Activated CD4-positive, alpha-beta T cell treated with anti-CD3 and anti-CD28 coated beads for 36 hours (primary cell): Measurements from ENCODE around the gene SMAD6. TPM values are rescaled to one million over a fixed set of nuclear protein-coding genes. Genes with fewer than 3 reads are reported as not detected.
A peak's percentile ranks its signal among the peaks of the same experiment; 100 is the strongest.

Experiments used
- ATAC-seq: fragments of 200-7000 bp; cut with Tn5 transposase; one replicate; pipeline ENCODE4 v1.10.0; 2021; ENCODE audit warnings: mild to moderate bottlenecking, moderate library complexity
- CTCF ChIA-PET: fragments of 350-600 bp; sonication (Branson Sonifier 250); formaldehyde crosslinking; loops from one replicate; lab custom pipeline; 2021; ENCODE audit warnings: antibody characterized with exemption; lab: Charles Lee
- POLR2A ChIA-PET: fragments of 350-600 bp; sonication (Branson Sonifier 250); formaldehyde crosslinking; loops from one replicate; lab custom pipeline; 2021; ENCODE audit warnings: antibody characterized with exemption, inconsistent platforms; lab: Charles Lee
- DNase-seq: peaks from one replicate; pipeline ENCODE4 v3.0.0-alpha.2; 2020
- H3K27ac Mint-ChIP-seq: one replicate; pipeline ENCODE4 v1.8.0; 2021; ENCODE audit warnings: mixed read lengths
- H3K27me3 Mint-ChIP-seq: one replicate; pipeline ENCODE4 v1.8.0; 2021; ENCODE audit warnings: mixed read lengths
- H3K36me3 Mint-ChIP-seq: one replicate; pipeline ENCODE4 v1.8.0; 2021; ENCODE audit warnings: low read depth, mixed read lengths
- H3K4me1 Mint-ChIP-seq: one replicate; pipeline ENCODE4 v1.8.0; 2021; ENCODE audit warnings: mixed read lengths
- H3K4me3 Mint-ChIP-seq: one replicate; pipeline ENCODE4 v1.8.0; 2021; ENCODE audit warnings: mild to moderate bottlenecking, moderate library complexity, mixed read lengths
- H3K9me3 Mint-ChIP-seq: one replicate; pipeline ENCODE4 v1.8.0; 2021; ENCODE audit warnings: low read depth, mixed read lengths
- intact Hi-C, 2 experiments: fragments of 100-400 bp; cut with DNase I in 1 of 2; cut with micrococcal nuclease in 1 of 2; formaldehyde crosslinking; loops; one replicate each; pipeline versions ENCODE4 v1.14.2 to v1.15.1; 2022 to 2024; cut with DNase I, micrococcal nuclease
- total RNA-seq, 2 experiments: library from RNA; stranded (reverse); gene quantifications; one replicate each; pipeline ENCODE4 v1.2.3, GENCODE V29; 2021

The SMAD6 gene
- total RNA-seq, 2 experiments from 2014 or later = 0.19 to 0.23 TPM

DNA sequence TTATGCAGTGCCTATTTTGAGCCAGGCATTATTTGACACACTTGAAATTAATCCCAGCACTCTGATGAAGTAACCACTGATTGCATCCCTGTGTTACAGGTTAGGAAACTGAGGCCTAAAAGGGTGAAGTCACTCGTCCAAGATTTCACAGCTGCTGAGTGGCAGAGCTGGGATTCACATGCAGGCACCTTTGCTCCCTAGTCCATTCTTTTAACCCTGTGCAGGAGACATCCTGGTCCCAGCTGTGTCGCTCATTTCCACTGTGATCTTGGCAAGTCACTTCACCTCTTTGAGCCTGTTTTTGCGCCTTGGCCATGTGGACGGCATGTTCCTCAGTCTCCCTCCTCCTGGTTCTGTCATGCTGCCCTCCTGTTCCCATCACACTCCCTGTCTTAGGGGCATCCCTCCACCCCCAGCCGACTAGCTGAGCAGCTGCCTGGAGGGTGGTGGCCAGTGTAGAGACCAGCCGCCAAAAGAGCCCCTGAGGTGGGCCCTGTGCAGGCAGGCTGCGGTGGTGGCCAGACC is 70.6 kb downstream of the SMAD6 start:
- no peak overlapping the region for H3K27ac Mint-ChIP-seq
- no peaks in the 10 kb centered on the region for H3K36me3 Mint-ChIP-seq
- POLR2A ChIA-PET = no interaction called here
- H3K9me3 Mint-ChIP-seq = no peaks in the 10 kb centered on the region
- intact Hi-C loops = no loop called here
- no peak overlapping the region for H3K4me3 Mint-ChIP-seq
- no peaks in the 10 kb centered on the region for H3K4me1 Mint-ChIP-seq
- H3K27me3 Mint-ChIP-seq = no peaks in the 10 kb centered on the region
- CTCF ChIA-PET = interaction anchor here (0.6 to 2.7 kb wide), 6 partner anchors 20 to 297 kb away, joined by 3 to 9 read pairs (median 3); no protein-coding TSS in a partner anchor
- DNase-seq = no peak
- no peak for ATAC-seq

DNA sequence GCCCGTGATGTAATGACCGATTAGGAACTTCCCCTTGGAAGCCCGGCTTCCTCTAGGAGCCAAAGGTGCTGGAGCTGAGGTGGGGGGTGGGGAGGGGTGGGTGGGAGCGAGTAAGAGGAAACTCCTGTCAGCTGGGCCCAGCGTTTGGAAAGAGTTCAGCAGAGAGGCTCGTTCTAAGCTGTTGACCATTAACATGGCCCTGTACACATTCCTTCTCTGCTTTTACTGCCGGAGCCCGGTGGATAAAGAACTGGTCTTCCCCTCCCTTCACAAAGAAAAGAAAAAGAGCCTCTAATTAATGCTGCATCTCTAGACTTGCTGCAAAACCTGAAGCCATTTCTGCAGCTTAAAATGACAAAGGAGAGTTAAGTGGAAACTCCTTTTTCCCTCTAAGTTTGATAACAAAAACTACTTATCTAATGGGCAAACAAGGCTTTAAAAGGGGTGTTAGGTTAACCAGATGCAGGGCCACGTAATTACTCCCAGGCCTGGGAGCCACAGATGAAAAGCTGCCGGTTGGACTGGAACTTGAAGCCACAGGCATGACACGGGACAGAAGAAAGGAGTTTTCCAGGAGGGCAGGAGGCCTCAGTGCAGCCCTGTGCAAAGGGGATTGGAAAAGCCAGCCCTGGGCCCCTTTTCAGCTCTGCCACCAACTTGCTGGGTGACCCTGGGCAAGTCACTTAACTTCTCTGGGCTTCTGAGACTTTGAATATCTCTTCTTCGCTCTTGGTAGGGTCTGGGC is 71.3 kb downstream of the SMAD6 start:
- no peaks in the 10 kb centered on the region for H3K36me3 Mint-ChIP-seq
- H3K4me1 Mint-ChIP-seq = no peaks in the 10 kb centered on the region
- no peak for DNase-seq
- POLR2A ChIA-PET = no interaction called here
- no peaks in the 10 kb centered on the region for H3K9me3 Mint-ChIP-seq
- H3K27me3 Mint-ChIP-seq = no peaks in the 10 kb centered on the region
- no peak overlapping the region for H3K4me3 Mint-ChIP-seq
- ATAC-seq = no peak
- no peak overlapping the region for H3K27ac Mint-ChIP-seq
- intact Hi-C loops = no loop called here
- CTCF ChIA-PET = interaction anchor here (0.6 to 2.7 kb wide), 5 partner anchors 22 to 298 kb away, joined by 3 to 9 read pairs (median 3); no protein-coding TSS in a partner anchor

GRCh38 chr15:66774001-66774814 is 72.2 kb downstream of the SMAD6 start:
- ATAC-seq = peak; percentile 69
- no peak overlapping the region for H3K27ac Mint-ChIP-seq

GRCh38 chr15:66775127-66776105 is 73.4 kb downstream of the SMAD6 start:
- no peak overlapping the region for H3K4me3 Mint-ChIP-seq
- H3K9me3 Mint-ChIP-seq = no peaks in the 10 kb centered on the region
- no peaks in the 10 kb centered on the region for H3K4me1 Mint-ChIP-seq
- DNase-seq (no peak), ATAC-seq (no peak)
- ChIA-PET CTCF (interaction anchor here (0.7 to 1.8 kb wide), 3 partner anchors 59 to 172 kb away, joined by 3 to 15 read pairs (median 5); no protein-coding TSS in a partner anchor), POLR2A (no interaction called here)
- intact Hi-C loops = no loop called here
- no peak overlapping the region for H3K27ac Mint-ChIP-seq
- no peaks in the 10 kb centered on the region for H3K27me3 Mint-ChIP-seq
- no peaks in the 10 kb centered on the region for H3K36me3 Mint-ChIP-seq

More at GRCh38 chr15:66774001-66774814, 72.2 kb downstream of the SMAD6 start:
- H3K4me3 Mint-ChIP-seq = no peak overlapping the region
- peak; percentile 71 for DNase-seq
- intact Hi-C loops = loop anchor here (1.0 kb wide), 2 partner anchors 155 to 171 kb away; no protein-coding TSS in a partner anchor
- H3K9me3 Mint-ChIP-seq = no peaks in the 10 kb centered on the region
- H3K4me1 Mint-ChIP-seq = no peaks in the 10 kb centered on the region
- CTCF ChIA-PET = interaction anchor here (0.6 to 2.7 kb wide), 6 partner anchors 13 to 247 kb away, joined by 3 to 15 read pairs (median 4); no protein-coding TSS in a partner anchor
- no peaks in the 10 kb centered on the region for H3K27me3 Mint-ChIP-seq
- no peaks in the 10 kb centered on the region for H3K36me3 Mint-ChIP-seq
- POLR2A ChIA-PET = no interaction called here

- H3K4me1 Mint-ChIP-seq = no peaks in the 10 kb centered on the region
- no peak for ATAC-seq
- CTCF ChIA-PET = no interaction called here
These were observed 75.0 kb downstream of the SMAD6 start for GRCh38 chr15:66777054-66777453.

DNA sequence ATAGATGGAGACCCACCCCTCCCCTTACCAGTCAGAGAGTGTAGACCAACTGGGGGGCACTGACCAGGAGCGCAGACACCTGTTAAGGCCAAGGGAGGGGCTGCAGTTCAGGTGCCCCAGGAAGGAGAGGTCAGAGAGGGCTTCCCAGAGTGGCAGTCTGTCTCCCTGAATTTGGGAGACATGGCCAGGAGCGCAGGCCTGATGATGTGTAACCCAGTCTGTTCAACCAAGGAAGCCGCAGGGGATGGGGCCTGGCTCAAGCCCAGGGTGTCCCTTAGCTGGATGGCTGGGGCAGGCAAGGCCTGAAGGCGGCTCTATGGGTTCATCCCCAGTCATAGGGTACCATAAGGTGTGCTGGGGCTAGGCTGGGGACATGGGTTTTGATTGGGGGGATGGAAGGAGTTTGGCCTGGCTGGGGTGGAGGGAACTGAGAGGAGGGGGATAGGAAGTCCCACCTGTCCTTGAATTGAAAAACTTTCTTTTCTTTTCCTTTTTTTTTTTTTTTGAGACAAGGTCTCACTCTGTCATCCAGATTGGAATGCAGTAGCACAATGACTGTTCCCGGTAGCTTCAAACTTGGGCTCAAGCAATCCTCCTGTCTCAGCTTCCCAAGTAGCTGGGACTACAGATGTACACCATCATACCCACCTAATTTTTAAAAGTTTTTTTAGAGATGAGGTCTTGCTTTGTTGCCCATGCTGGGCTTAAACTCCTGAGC is 75.7 kb downstream of the SMAD6 start:
- no peak for DNase-seq
- Mint-ChIP-seq H3K9me3 (no peaks in the 10 kb centered on the region), H3K27me3 (no peaks in the 10 kb centered on the region), H3K36me3 (no peaks in the 10 kb centered on the region), H3K4me1 (no peaks in the 10 kb centered on the region), H3K27ac (no peak overlapping the region), H3K4me3 (no peak overlapping the region)
- intact Hi-C loops = no loop called here
- ATAC-seq = no peak
- ChIA-PET POLR2A (no interaction called here), CTCF (interaction anchor here (0.8 to 2.1 kb wide), 4 partner anchors 9 to 159 kb away, joined by 3 to 4 read pairs (median 4); no protein-coding TSS in a partner anchor)

More at GRCh38 chr15:66777054-66777453, 75.0 kb downstream of the SMAD6 start:
- H3K27ac Mint-ChIP-seq = no peak overlapping the region
- H3K4me3 Mint-ChIP-seq = no peak overlapping the region
- intact Hi-C loops = no loop called here
- DNase-seq = no peak
- H3K9me3 Mint-ChIP-seq = no peaks in the 10 kb centered on the region
- H3K27me3 Mint-ChIP-seq = no peaks in the 10 kb centered on the region
- POLR2A ChIA-PET = no interaction called here
- no peaks in the 10 kb centered on the region for H3K36me3 Mint-ChIP-seq

GRCh38 chr15:66778314-66778665 is 76.3 kb downstream of the SMAD6 start:
- ChIA-PET POLR2A (no interaction called here), CTCF (interaction anchor here (0.8 to 2.1 kb wide), 4 partner anchors 9 to 160 kb away, joined by 3 to 4 read pairs (median 4); no protein-coding TSS in a partner anchor)
- intact Hi-C loops = no loop called here
- H3K27me3 Mint-ChIP-seq = no peaks in the 10 kb centered on the region
- ATAC-seq (no peak), DNase-seq (no peak)
- H3K27ac Mint-ChIP-seq = no peak overlapping the region
- H3K36me3 Mint-ChIP-seq = no peaks in the 10 kb centered on the region
- no peaks in the 10 kb centered on the region for H3K4me1 Mint-ChIP-seq
- no peaks in the 10 kb centered on the region for H3K9me3 Mint-ChIP-seq
- no peak overlapping the region for H3K4me3 Mint-ChIP-seq

GRCh38 chr15:66778716-66779115 is 76.7 kb downstream of the SMAD6 start:
- H3K4me3 Mint-ChIP-seq = no peak overlapping the region
- H3K27me3 Mint-ChIP-seq = no peaks in the 10 kb centered on the region
- ChIA-PET POLR2A (no interaction called here), CTCF (interaction anchor here (0.8 to 2.1 kb wide), 4 partner anchors 10 to 160 kb away, joined by 3 to 4 read pairs (median 4); no protein-coding TSS in a partner anchor)
- intact Hi-C loops = no loop called here
- DNase-seq (no peak), ATAC-seq (no peak)
- no peaks in the 10 kb centered on the region for H3K36me3 Mint-ChIP-seq
- no peaks in the 10 kb centered on the region for H3K4me1 Mint-ChIP-seq
- H3K27ac Mint-ChIP-seq = no peak overlapping the region
- no peaks in the 10 kb centered on the region for H3K9me3 Mint-ChIP-seq

DNA sequence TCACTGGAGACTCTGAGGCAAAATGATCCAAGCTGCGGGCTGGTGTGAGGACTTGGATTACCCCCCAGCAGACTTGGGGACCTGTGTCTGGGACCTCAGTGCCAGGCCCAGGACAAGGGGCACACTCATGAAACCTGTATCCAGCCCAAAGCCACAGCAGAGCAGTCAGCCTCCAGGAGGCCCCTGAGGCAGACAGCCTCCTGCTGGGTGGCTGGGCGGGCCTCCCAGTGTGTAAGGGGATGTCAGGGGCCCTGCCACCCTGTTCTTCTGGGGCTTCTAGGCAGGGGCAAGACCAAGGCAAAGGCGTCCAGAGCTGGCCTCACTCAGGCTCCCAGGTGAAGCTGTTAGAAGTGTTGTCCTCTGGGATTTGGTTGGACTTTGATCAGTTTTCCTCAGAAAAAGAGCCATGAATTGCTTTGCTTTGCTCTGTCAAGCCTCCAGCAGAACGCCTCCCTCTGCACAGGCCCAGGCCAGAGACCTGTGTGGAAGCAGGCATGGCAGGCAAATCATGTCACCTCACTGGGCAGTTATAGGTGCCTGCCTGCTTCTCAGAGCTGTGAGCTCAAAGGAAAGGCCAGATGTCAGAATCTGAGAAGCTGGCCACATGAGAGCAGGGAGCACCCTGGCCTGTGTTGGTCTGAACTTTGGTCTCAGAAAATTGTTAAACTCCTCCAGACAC is 77.4 kb downstream of the SMAD6 start:
- no peaks in the 10 kb centered on the region for H3K36me3 Mint-ChIP-seq
- no peak overlapping the region for H3K4me3 Mint-ChIP-seq
- intact Hi-C loops = no loop called here
- POLR2A ChIA-PET = no interaction called here
- no peaks in the 10 kb centered on the region for H3K27me3 Mint-ChIP-seq
- ATAC-seq (no peak), DNase-seq (no peak)
- H3K4me1 Mint-ChIP-seq = no peaks in the 10 kb centered on the region
- no peak overlapping the region for H3K27ac Mint-ChIP-seq
- CTCF ChIA-PET = interaction anchor here (0.7 to 2.1 kb wide), 4 partner anchors 10 to 161 kb away, joined by 3 to 4 read pairs (median 4); no protein-coding TSS in a partner anchor
- H3K9me3 Mint-ChIP-seq = no peaks in the 10 kb centered on the region
